NCI-H187 treated with DMSO at 0.1 percent for 48 hours (cell line): ENCODE results near the gene TK2.

Experiments used
- DNase-seq: peaks from one replicate; lab custom pipeline; 2025; lab: John Stamatoyannopoulos, UW

Gene TK2

DNA sequence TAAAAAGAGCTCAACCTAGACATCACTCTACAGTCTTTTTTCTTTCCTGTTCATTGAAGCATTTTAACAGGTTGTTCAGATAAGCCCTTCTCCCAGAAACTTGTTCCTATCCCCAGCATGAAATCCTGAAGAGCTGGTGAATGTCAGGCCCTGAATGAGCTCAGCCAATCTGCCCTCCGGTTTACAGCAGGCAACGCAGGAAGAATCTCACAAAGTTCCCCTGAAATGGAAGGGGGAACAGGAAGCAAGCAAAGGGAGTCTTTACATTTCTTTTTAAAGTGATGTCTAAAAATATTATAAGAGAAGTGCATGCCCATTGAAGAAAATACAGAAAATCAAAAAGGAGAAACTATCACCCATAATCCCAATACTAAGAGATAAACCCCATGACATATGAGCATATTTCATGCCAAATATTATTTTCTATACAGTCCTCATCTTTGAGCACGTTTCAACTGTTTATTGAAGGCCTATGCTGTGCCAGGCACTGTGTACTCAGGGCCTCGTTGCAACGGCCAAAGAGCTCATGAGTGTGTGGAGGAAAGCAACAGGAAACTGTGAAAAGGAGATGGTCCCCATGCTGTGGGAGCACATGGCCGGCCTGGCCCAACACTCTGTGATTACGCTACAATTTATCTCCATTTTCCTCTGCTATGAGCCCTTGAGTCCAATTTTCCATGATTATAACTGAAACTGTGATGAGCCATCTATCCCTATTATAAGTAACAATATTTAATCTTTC is 5.7 kb downstream of the TK2 start:
- no peak for DNase-seq

DNA sequence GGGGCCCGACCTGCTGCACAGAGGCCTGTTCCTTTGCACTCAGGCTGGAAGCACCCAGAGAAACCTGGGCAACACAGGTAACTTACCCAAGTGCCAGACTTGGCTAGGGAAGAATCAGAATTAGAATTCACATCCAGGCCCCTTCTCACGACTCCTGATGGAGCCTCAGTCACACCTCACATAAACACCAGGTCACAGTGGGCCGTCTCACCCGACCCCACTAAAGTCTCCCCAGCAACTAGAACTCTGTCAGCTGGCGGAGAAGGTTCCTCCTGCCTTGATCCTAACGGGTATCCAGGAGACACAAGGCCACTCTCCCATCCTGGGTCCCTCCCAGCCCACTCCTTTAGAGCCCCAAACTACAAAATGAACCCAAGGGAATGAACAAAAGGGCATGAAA is 6.4 kb downstream of the TK2 start:
- no peak for DNase-seq

DNA sequence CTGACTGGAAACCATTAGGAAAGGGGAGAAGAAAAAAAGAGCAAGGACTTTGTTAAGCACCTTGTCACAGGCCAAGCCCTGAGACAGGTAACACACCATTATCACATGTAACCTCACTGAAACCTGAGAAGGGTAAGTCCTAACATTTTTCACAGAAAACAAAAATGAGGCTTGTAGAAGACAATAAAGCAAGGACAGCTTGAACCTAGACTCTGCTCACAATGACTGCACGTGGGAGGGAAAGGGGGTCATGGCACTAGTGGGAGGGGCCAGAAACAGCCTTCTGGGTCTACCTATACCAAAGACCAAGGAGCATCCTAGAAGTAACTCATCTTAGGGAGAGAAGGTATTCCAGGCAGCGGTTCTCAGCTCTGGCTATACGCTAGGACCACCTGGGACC is 7.5 kb downstream of the TK2 start:
- DNase-seq, result no peak

DNA sequence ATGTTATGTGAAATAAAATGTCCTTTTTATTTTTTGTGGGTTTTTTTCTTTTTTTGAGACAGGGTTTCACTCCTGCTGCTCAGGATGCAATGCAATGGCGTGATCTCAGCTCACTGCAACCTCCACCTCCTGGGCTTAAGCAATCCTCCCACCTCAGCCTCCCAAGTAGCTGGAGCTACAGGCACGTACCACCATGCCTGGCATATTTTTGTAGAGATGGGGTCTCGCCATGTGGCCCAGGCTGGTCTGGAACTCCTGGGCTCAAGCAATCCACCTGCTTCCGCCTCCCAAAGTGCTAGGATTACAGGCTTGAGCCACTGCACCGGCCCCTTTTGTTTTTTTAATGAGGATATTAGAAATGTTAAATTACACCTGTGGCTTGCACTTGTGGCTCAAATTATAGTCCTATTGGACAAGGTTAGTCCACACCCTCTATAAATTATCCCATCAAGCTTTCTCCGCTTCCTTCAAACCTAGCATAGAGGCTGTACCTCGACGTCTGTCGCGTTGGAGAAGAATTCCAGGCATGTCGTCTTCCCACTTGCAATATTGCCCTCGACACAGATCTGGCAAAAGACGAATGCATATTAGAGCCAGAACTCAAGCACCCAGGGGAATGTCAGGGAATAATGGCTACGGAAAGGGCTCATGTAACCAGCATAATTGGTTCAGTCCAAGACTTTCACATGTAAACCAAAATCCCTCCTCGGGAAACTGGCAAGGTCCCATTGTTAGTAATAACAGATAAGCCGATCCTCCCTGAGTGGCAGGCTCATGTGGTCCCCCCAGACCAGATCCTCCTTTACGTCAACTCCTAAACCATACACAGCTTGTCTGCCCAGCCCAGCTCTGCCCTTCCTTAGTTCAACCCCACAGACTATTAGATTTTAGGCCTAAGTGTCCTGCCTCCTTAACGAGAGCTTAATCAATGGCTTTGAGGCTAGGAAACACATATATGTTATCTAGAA is 8.2 kb downstream of the TK2 start:
- DNase-seq, result no peak

DNA sequence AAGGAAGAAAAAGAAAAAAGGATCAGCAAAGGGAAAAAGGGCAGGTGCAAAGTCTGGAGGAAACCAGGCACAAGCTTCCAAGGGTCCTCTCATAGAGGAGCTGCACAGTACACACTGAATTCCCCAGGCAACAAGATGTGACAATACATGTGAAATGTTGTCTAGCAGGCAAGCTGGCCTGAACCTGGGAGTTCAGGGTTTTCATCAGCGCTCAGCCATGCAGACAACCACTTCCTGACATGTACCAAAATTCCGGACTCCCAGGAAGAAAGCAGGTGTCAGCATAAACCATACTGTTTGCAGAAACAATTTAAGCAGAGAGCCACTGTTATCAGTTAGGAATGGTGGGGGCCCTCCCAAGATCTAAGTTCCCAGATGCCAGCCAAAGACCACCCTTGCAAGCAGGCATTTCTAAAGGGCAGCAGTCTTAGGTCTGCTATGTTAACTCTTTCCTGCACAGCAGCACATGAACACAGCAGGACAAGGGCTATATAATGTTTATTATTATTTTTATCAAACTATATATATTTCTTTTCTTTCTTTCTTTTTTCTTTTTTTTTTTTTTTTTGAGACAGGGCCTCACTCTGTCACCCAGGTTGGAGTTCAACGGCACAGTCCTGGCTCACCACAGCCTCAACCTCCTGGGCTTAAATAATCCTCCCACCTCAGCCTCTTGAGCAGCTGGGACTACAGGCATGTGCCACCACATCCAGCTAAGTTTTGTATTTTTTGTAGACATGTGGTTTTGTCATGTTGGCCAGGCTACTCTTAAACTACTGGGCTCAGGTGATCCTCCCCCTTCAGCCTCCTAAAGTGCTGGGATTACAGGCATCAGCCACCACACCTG is 10.1 kb downstream of the TK2 start:
- DNase-seq, result no peak

DNA sequence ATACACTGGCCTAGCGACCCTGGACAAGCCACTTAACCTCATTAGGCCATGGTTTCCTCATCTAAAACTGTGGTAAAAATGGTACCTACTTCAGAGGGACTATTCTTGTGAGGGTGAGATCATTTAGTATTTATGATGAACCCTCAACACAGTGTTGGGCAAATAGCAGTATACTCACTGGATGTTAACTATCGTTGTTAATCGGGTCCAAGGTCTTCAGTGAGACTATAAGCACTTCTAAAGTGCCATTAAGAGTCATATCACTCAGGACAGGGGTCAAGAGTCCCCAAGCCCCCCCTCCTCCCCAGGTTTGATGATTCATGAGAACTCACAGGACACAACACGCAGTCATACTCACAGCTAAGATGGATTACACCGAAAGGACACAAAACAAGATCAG is 11.0 kb downstream of the TK2 start:
- DNase-seq, result no peak

DNA sequence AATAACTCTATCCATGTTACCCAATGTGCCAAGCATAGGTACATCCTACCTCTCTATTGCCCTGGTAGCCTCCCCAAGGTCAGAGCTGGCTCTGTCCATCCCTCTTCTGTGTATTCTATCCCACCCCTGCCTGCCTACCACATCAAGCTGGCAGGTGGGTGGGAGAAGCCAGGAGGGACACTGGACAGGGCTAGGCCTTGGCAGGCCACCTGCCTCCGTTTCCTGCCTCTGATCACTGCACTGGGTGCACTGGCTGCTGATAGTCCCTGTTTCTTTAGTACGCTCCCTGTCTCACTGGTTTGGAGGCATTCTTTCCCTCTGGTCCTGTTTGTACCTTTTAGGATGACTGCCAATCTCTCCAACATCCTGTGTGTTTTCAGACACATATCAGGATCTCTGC is 12.7 kb downstream of the TK2 start:
- no peak for DNase-seq

DNA sequence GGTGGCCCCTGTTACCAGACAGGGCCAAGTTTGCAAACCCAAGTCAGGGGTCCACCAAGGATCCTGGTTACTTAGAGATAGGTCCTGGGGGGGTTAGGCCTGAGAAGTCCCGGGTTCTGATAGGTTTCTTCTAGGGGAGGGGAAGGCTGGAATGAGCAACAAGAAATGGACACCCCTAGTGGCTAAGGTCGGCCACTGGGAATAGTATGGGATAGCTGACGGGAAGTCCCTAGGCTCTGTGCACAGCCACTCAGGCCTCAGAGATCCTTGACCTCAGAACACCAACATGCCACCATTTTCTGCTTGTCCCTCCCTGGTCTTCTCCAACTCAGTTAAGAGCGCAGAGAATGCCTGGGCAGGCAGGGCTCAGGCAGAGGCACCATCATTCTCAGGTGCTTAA is 13.4 kb downstream of the TK2 start:
- DNase-seq, result no peak

DNA sequence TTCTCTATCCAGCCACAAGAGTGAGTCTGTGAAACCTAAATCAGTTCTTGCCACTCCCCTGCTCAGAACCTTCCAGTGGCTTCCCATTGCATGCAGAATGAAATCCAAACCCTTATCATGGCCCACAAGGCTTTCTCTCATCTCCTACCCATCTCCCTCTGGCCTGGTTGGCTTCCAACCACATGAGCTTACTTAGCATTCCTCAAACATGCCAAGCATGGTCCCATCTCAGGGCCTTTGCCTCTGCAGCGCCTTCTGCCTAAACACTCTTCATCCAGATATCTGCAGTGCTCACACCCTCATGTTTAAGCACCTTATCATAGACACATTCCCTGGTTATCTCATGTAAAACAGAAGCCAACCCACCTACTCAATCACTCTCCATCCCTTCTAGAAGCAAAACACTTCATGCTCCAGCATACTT is 15.5 kb downstream of the TK2 start:
- DNase-seq, result no peak

DNA sequence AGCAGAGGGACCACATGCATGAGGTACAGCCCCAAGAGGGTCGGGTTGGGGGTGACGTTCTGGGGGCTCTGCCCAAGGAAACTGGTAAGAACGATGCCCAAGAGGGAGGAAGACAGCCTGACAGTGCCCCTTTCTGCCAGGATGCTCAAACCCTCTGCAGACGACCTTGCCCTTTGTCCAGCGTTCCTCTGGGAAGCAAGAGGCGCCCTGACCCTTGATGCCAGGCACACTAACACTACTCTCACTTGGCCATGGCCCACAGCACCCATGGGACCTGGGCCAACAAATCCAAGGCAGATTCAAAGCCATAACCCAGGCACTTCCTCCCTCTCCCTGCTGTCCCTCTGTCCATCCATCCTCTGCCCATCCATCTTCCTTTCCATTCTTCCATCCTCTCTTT is 20.4 kb downstream of the TK2 start:
- no peak for DNase-seq

DNA sequence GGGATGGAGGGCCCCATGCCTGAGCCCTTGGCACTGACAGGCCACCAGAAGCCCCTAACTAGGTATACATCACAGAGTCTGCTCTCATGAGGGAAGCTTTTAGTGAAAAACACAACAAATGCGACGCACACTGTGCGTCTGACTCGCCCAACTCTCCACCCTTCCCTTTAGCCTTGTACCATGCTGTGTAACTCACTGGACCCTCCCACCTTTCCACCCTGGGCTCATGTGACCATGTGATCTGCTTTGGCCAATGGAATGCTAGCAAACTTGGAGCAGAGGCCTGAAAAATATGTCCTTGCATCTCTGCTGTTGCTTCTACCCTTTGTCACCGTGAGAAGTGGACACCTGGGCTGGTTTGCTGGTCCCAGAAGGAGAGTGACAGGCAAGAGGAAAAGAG is 21.6 kb downstream of the TK2 start:
- DNase-seq, result no peak

DNA sequence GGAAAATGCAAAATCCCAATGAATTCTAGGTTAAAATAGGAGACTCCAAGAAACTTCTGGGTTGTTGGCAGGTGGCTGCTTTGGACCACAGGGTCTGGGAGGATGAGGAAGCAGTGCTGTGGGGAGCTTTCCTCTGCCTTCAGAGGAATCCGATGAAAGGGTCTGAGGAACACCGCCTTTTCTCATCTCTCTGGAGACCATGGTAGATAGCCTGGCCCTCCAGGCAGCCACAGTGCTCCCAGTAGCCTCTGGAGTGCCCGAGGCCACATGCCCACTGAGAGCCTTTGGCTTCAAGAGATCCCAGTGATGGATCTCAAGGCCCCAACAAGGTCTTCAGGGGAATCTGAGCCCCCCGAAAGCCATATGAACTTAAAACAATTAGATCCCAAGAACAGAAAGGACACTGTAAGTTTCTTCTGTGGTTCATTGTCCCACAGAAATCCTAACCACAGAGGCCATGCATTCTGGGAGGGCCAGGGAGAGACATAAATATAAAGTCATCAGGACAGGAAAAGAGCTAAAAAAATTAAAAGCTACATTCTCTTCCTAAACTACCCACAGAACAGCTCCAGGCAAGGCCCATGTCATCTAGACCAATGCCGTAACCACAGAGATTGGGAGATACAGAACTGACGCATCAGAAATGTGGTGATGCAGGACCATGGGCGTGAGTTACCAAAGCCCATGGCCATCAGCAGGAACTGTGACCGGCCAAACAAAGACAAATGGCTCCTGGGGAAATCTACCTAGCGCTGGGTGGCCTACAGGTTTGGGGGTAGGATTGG is 24.3 kb downstream of the TK2 start:
- DNase-seq, result no peak

DNA sequence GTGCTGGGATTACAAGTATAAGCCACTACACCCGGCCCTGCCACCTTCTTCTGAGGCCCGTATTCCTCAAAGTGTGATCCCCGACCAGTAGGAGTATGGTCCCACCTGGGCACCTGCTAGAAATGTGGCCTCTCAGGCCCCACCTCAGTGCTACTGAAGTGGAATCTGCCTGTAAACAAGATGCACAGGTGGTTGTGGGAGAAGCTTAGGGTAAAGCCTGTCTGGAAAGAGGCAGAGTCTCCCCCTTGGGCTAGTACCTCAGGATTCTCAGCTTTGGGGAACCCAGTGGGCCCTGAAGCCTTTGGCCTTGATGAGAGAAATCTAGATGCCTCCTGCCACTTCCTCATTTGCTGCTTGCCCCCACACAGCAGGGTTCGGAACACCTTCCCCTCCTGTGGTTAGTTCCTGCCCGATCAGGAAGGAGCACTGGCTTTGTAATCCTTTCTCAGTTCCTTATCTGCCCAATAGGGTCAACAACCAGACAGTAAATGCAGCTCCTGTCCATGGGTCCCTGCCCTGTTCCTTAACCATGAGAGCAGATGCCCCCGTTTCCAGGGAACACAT is 25.2 kb downstream of the TK2 start:
- no peak for DNase-seq

DNA sequence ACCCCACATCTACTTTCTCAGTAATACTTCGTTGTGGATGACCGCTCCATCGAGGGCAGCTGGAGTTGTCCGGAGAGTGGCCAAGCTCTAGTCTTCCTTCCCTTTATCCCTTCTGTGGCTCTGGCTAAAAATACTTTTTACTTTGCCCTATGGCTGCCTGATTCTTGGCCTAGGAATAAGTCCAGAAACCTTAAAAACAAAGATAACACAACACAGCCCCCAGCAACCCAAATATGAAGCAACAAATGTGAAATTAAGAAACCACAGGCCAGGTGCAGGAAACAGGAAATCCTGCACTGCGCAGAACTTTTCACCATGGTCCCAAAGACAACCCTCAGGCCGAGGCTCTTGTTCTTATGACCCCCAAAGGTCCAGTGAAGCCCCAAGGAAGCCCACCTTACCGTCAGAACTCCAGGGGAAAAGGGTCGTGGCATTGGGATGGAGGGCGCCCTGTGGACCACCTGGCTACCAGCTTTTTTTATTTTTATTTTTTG is 26.0 kb downstream of the TK2 start:
- no peak for DNase-seq

DNA sequence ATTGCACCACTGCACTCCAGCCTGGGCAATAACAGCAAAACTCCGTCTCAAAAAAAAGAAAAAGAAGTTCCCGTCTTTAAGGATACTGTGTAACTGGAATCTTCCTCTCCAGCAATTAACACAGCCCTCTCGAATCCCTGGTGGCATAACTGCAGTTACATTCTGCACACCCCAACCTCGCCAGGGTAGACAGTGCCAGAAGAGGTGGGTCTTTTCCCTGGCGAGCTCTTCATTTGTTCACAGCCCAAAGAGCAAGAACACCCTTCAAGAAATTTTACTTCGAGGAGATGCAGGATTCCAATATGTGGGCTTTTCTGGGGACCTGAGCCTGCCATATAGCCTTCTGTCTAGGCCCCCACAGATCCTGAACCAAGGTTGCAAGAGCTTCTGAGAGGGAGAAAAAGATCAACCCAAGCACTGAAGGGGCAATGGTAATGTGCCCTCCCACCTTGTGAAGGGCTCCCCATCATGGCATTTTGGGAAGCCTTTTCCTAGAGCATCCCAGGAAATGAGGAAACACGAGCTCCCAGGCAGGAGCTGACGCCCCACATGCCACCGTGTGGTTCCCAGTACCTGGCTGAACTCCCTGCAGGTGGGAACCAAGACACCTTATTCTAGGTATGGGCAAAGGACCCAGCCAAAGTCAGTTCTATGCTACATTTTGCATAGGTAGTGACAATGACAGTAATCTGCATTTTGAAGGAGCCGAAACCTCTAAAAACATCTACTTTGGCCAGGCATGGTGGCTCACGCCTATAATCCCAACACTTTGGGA is 26.9 kb downstream of the TK2 start:
- no peak for DNase-seq

DNA sequence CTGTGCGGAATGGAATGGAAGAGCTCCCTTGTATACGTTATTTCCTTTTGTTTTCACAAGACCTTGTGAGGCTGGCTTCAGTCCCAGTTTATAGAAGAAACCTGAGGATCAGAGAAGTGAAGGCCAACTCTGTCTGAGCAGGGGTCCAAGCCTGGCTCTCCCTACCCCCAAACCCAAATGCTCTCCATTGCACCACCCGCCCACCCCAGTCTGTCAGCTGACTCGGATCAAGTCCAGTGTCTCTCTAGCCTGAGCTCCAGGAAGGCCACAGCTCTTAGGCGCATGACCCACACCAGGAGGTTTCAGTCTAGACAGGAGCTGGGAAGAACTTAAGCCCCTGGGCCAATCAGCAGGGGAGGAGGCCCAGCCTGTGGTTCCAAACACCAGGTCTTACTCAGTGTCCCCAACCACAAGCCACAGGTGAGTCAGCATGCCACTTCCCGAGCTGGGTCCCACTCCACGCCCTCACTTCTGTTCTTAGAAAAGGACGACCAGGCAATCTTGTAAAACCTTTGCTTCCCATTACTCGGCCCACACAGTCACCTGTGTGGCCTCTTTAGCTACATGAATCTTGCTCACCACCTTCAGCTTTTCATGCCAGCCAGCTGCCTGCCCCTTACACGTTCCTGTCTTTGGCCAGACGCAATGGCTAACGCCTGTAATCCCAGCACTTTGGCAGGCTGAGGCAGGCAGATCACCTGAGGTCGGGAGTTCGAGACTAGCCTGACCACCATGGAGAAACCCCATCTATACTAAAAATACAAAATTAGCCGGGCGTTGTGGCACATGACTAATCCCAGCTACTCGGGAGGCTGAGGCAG is 27.8 kb downstream of the TK2 start:
- DNase-seq, result no peak

DNA sequence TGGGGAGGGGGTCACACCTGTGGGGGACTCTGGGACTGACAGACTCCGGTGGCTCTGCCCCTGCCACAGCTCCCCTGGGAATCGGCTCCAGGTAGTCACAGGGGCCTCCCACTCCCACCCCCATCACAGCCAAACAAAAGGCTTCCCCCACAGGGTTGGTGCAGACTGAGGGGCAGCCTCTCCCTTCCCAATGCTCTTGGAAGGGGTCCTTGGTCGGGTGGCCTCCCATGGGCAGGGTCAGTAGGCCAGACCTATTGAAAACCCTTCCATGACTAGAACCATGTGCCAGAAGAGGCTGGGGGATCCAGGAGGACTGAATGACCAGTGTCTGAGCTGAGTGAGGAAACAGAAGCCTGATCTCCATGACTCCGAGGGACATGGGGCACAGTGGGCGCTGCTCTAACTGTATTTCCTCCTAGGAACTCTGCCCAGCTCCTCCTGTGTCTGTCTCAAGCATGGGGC is 28.6 kb downstream of the TK2 start:
- no peak for DNase-seq

DNA sequence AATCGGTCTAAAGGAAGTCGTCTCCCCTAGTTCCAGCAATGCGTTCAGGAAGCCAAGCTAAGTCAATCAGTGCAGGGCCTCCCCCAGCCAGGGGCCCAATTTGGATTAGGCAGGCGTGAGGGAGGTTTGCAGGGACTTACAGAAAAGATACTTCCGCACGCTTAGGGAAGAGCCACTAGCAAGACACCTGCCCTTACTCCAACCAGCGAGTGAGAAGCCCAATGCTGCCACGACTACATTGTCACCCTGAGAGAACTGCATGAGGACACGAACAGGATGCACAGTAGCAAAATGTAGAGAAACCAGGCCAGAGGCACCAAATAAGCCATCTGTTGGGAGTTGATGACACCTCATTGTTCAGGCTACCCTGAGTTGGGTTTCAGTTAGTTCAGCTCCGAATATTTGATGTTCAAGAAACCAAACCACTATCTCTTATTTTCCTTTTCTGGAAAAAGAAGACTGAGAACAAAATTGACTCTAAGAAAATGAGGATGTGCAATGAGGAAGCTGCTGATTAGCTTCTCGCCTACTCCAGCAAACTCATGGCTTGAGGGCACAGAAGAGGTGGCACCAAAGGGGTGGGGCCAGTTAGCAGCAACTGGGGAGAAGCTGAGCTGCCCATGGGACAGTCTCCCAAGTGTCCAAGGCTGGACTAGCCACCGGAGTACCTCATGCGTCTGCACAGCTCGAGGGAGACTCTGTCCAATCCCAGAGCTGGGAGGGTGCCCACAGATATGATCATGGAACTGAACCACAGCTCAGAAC is 29.3 kb downstream of the TK2 start:
- no peak for DNase-seq
